Bronchial epithelial cell (primary cell): ENCODE data around the gene DGKB. TPM values are rescaled to one million over a fixed set of nuclear protein-coding genes. Genes with fewer than 3 reads are reported as not detected.

Source experiments
- DNase-seq: peaks from one replicate; pipeline ENCODE4 v3.0.0-alpha.2; 2010; ENCODE audit warnings: low read depth
- FAIRE-seq: peaks from 2 replicates; lab custom pipeline; 2011; peaks lifted over from hg19 to GRCh38; lab: Jason Lieb, UNC
- H3K27me3 ChIP-seq: 2 replicates; pipeline ENCODE4 v1.5.1; 2011; ENCODE audit warnings: low read length; ENCODE audit not compliant: control insufficient read depth, insufficient read depth
- H3K36me3 ChIP-seq: 2 replicates; pipeline ENCODE4 v1.5.1; 2011; ENCODE audit warnings: low read length; ENCODE audit not compliant: control insufficient read depth, insufficient read depth
- H3K4me3 ChIP-seq: 2 replicates; pipeline ENCODE4 v1.5.1; 2011; ENCODE audit warnings: mild to moderate bottlenecking, low read depth, low read length, control low read depth
- CTCF ChIP-seq: IDR thresholded peaks from 2 replicates; pipeline ENCODE4 v1.5.1; 2011; ENCODE audit warnings: mild to moderate bottlenecking, moderate library complexity, low read length, control low read depth, inconsistent platforms; ENCODE audit not compliant: insufficient read depth, severe bottlenecking
- total RNA-seq: library from RNA; depleted of rRNA; stranded (reverse); fragments of >200 nt; gene quantifications from 2 replicates; pipeline ENCODE4 v1.2.1, GENCODE V29; 2014

Gene DGKB
- total RNA-seq, 1 donor from 2014 or later = not detected

GRCh38 chr7:14309432-14309831 lies 593.1 kb downstream of the DGKB start:
- FAIRE-seq = no peak
- TF ChIP-seq CTCF = no peak
- Histone ChIP-seq H3K27me3 (no peaks in the 10 kb centered on the region), H3K36me3 (no peaks in the 10 kb centered on the region), H3K4me3 (no peak overlapping the region)
- DNase-seq = no peak

- no peak for TF ChIP-seq CTCF
- Histone ChIP-seq H3K36me3 (no peaks in the 10 kb centered on the region), H3K27me3 (no peaks in the 10 kb centered on the region), H3K4me3 (no peak overlapping the region)
- FAIRE-seq (no peak), DNase-seq (no peak)
Observed at GRCh38 chr7:14305233-14305866, 597.2 kb downstream of the DGKB start.

GRCh38 chr7:14303536-14303935 lies 599.0 kb downstream of the DGKB start:
- no peak for FAIRE-seq
- Histone ChIP-seq H3K27me3 (no peaks in the 10 kb centered on the region), H3K4me3 (no peak overlapping the region), H3K36me3 (no peaks in the 10 kb centered on the region)
- TF ChIP-seq CTCF = no peak
- no peak for DNase-seq

GRCh38 chr7:14294637-14295036 lies 607.9 kb downstream of the DGKB start:
- FAIRE-seq (no peak), DNase-seq (no peak)
- no peaks in the 10 kb centered on the region for H3K36me3 ChIP-seq
- H3K4me3 ChIP-seq = no peak overlapping the region
- TF ChIP-seq CTCF = no peak
- H3K27me3 ChIP-seq = no peaks in the 10 kb centered on the region

- no peaks in the 10 kb centered on the region for H3K27me3 ChIP-seq
- H3K4me3 ChIP-seq = no peak overlapping the region
- DNase-seq (no peak), FAIRE-seq (no peak)
- no peak for TF ChIP-seq CTCF
- no peaks in the 10 kb centered on the region for H3K36me3 ChIP-seq
Observed at GRCh38 chr7:14293434-14293833, 609.1 kb downstream of the DGKB start.

GRCh38 chr7:14292737-14293136 lies 609.8 kb downstream of the DGKB start:
- DNase-seq (no peak), FAIRE-seq (no peak)
- Histone ChIP-seq H3K27me3 (no peaks in the 10 kb centered on the region), H3K36me3 (no peaks in the 10 kb centered on the region), H3K4me3 (no peak overlapping the region)
- TF ChIP-seq CTCF = no peak
